GM06990 (cell line): Measurements from ENCODE around the gene EMSY.

Source experiments
- DNase-seq: peaks from one replicate; pipeline ENCODE4 v3.0.0-alpha.2; 2011; ENCODE audit not compliant: insufficient read length; ENCODE audit errors: extremely low read depth
- H3K27me3 ChIP-seq: replicated peaks from 2 replicates; pipeline ENCODE4 v1.6.0; 2011; ENCODE audit warnings: low read length; ENCODE audit not compliant: control insufficient read depth, insufficient read depth
- H3K36me3 ChIP-seq: 2 replicates; pipeline ENCODE4 v1.5.1; 2011; ENCODE audit warnings: low read length; ENCODE audit not compliant: control insufficient read depth, insufficient read depth
- H3K4me3 ChIP-seq: replicated peaks from 2 replicates; pipeline ENCODE4 v1.5.1; 2011; ENCODE audit warnings: low read depth, mild to moderate bottlenecking, control low read depth, low read length
- CTCF ChIP-seq: IDR thresholded peaks from 2 replicates; pipeline ENCODE4 v1.5.1; 2011; ENCODE audit warnings: low read length, control low read depth, mild to moderate bottlenecking, inconsistent platforms; ENCODE audit not compliant: insufficient read depth, poor library complexity, severe bottlenecking

EMSY gene

GRCh38 chr11:76456571-76456970 is 11.8 kb downstream of the EMSY start:
- DNase-seq = no peak
- Histone ChIP-seq H3K36me3 (peaks cover 4% of the 10 kb centered on the region), H3K4me3 (no peak overlapping the region), H3K27me3 (no peaks in the 10 kb centered on the region)
- TF ChIP-seq CTCF = no peak

GRCh38 chr11:76459299-76459698 is 14.5 kb downstream of the EMSY start:
- no peaks in the 10 kb centered on the region for H3K27me3 ChIP-seq
- H3K36me3 ChIP-seq = peaks cover 4% of the 10 kb centered on the region
- DNase-seq = no peak
- no peak for TF ChIP-seq CTCF
- H3K4me3 ChIP-seq = no peak overlapping the region

GRCh38 chr11:76459846-76460245 is 15.0 kb downstream of the EMSY start:
- DNase-seq = no peak
- Histone ChIP-seq H3K4me3 (no peak overlapping the region), H3K36me3 (peaks cover 4% of the 10 kb centered on the region), H3K27me3 (no peaks in the 10 kb centered on the region)
- TF ChIP-seq CTCF = no peak

- DNase-seq = no peak
- no peak for TF ChIP-seq CTCF
- peaks cover 4% of the 10 kb centered on the region for H3K36me3 ChIP-seq
- H3K27me3 ChIP-seq = no peaks in the 10 kb centered on the region
- H3K4me3 ChIP-seq = no peak overlapping the region
Measured at GRCh38 chr11:76462317-76462716, 17.5 kb downstream of the EMSY start.

GRCh38 chr11:76465701-76466100 is 20.9 kb downstream of the EMSY start:
- no peaks in the 10 kb centered on the region for H3K27me3 ChIP-seq
- DNase-seq = no peak
- peaks cover 1% of the 10 kb centered on the region; the same call in 1 of the 2 replicates for H3K36me3 ChIP-seq
- no peak overlapping the region for H3K4me3 ChIP-seq
- TF ChIP-seq CTCF = no peak

GRCh38 chr11:76466666-76467065 is 21.8 kb downstream of the EMSY start:
- no peak for TF ChIP-seq CTCF
- peaks cover 1% of the 10 kb centered on the region; the same call in 1 of the 2 replicates for H3K36me3 ChIP-seq
- H3K4me3 ChIP-seq = no peak overlapping the region
- no peaks in the 10 kb centered on the region for H3K27me3 ChIP-seq
- DNase-seq = no peak
